Heart left ventricle (tissue), 16 donors: ENCODE results near the gene MMP7. TPM values are rescaled to one million over a fixed set of nuclear protein-coding genes. Genes with fewer than 3 reads are reported as not detected.

Experiments
- ATAC-seq, 4 donors: fragments of 200-7000 bp; cut with Tn5 transposase; one replicate each; pipeline ENCODE4 v1.9.1; 2020 to 2022; ENCODE audit warnings: moderate library complexity in 4 of 4, mild to moderate bottlenecking in 3 of 4, moderate number of reproducible peaks in 1 of 4
- DNase-seq, 5 donors: peaks; one replicate each; pipeline ENCODE4 v3.0.0-alpha.2; 2020
- H3K27ac ChIP-seq, 12 donors: fragments of 200-600 bp; sonication (generic) in 4 of 12; one replicate each; pipeline versions ENCODE4 v1.5.0 to v1.8.0; 2016 to 2022; ENCODE audit warnings: mild to moderate bottlenecking in 2 of 12
- H3K27me3 ChIP-seq, 9 donors: fragments of 200-600 bp; sonication (generic) in 2 of 9; one replicate each; pipeline versions ENCODE4 v1.5.1 to v1.8.0; 2016 to 2022; ENCODE audit warnings: mild to moderate bottlenecking in 3 of 9
- H3K36me3 ChIP-seq, 9 donors: fragments of 200-600 bp; sonication (generic) in 2 of 9; one replicate each; pipeline versions ENCODE4 v1.5.0 to v1.8.0; 2018 to 2022; ENCODE audit warnings: mild to moderate bottlenecking in 2 of 9
- H3K4me1 ChIP-seq, 12 donors: fragments of 200-600 bp; sonication (generic) in 4 of 12; one replicate each; pipeline versions ENCODE4 v1.5.0 to v1.8.0; 2016 to 2022; ENCODE audit warnings: mild to moderate bottlenecking in 3 of 12
- H3K4me3 ChIP-seq, 12 donors: fragments of 200-600 bp; sonication (generic) in 4 of 12; one replicate each; pipeline versions ENCODE4 v1.5.0 to v1.8.0; 2017 to 2022; ENCODE audit warnings: mild to moderate bottlenecking in 9 of 12, moderate library complexity in 4 of 12
- H3K9me3 ChIP-seq, 12 donors: fragments of 200-600 bp; sonication (generic) in 4 of 12; one replicate each; pipeline versions ENCODE4 v1.5.0 to v1.8.0; 2016 to 2022; ENCODE audit warnings: mild to moderate bottlenecking in 1 of 12
- POLR2A ChIP-seq, 2 donors: fragments of 450-650 bp; IDR thresholded peaks; one replicate each; pipeline ENCODE4 v1.6.1; 2017; ENCODE audit warnings: antibody characterized with exemption in 2 of 2, mild to moderate bottlenecking in 2 of 2, moderate library complexity in 2 of 2
- WGBS, 4 donors: extraction: QIAGEN DNeasy Blood & Tissue Kit in 2 of 4; methylation state at CpG; one replicate each; pipeline versions ENCODE4 v1.1.5 to v1.1.7; 2013 to 2018; 5-methylcytosine and 5-hydroxymethylcytosine counted together
- intact Hi-C, 10 donors: fragments of 100-400 bp; cut with DNase I; formaldehyde crosslinking; loops; one replicate each; pipeline versions ENCODE4 v1.11.1 to v1.14.2; 2022
- polyA plus RNA-seq, 2 donors: library from polyadenylated mRNA; stranded (reverse); fragments of 200-250 nt; gene quantifications; one replicate each; pipeline ENCODE4 v1.2.3, GENCODE V29; 2013
- total RNA-seq, 9 donors: library from RNA; depleted of rRNA in 2 of 9; stranded (reverse); fragments of >200 nt in 2 of 9; fragmentation: NEBNext Ultra II Directional in 3 of 9; extraction: Animal tissue kit (Norgen Biotek cat#: 25700) in 3 of 9; gene quantifications; one replicate each; pipeline versions ENCODE4 v1.1.0 to v1.2.4, GENCODE V29; 2016 to 2023
- TF ChIP-seq, protein P1 (sequence below), 12 donors: fragments of 200-600 bp; sonication (generic) in 4 of 12; IDR thresholded peaks; one replicate each; pipeline versions ENCODE4 v1.5.0 to v1.8.0; 2018 to 2022; ENCODE audit warnings: antibody characterized with exemption in 12 of 12, mild to moderate bottlenecking in 5 of 12
- donor health status: ischemic (EF 13 %, LVEDD 7.1; RV severe dilation, severe dysfunction).
- donor health status: healthy with polysubstance abuse.
- donor health status: DM: no; HTN: yes; CAD: no.
- donor health status: DM: no; HTN: no; CAD: no.
- donor health status: ischemic (EF 25% LVEDD 6.9; RV normal size, moderate dysfunction).
- donor health status: ischemic (EF 25% LVEDD 5.7; RV mildly dilated, moderate dysfunction).
- donor health status: healthy.
- donor health status: DM: yes; HTN: yes; CAD: no.
- donor health status: ischemic (EF 35%, LVEDD 5.7; RV mildly dilated, moderate dysfunction).
- donor health status: nonischemic (EF 11% LVEDD 7.7; RV severe dilation, severe dysfunction).
- donor health status: DM: yes; HTN: yes; CAD: no.
- donor health status: PGD.
- donor health status: ischemic (EF 29% LVEDD 5.4; RV normal size, mild dysfunction).
- donor health status: nonischemic (EF 23%, LVEDD 6.1; RV moderate dilation, normal function).

MMP7 gene
- total and polyA plus RNA-seq, 11 donors = 1.5 TPM; not detected in 10

DNA sequence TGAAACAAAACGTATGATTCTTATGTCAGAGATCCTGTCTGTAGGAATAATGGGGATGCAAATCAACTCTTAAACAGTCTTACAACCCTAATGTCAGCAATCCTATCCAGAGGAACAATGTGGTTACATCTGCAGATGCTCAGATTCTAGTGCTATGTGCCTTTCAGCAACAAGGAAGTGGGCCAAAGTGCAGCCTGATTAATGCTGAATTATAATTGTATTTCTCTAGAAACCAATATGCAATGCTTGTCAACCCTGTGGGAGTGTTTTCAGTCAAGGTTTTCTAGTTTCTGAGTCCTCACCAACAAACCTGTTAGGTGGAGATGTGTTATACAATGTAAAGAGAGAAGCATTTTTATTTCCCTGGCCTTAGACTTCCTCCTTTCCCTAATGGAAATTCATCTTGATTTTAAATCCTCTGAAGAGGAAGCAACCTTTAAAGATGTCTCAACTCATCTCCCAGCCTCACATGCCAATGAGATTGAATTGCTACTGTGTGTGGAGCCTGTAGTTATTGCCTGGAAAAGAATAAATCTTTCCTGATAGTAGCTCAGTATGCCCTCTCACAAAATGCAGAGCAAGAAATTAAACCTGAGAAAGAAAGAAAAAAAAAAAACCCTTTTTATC lies 51.8 kb downstream of the MMP7 start:
- intact Hi-C loops = no loop called here
- 75 to 93% (median 87%) methylated on average over 1 of the region's 1 CpG for WGBS, 4 donors
- no peak overlapping the region for H3K4me3 ChIP-seq
- H3K4me1 ChIP-seq = peaks cover 0 to 10% (median 0%) of the 10 kb centered on the region in 12 donors
- DNase-seq (no peak), ATAC-seq (no peak)
- TF ChIP-seq, protein P1, sequence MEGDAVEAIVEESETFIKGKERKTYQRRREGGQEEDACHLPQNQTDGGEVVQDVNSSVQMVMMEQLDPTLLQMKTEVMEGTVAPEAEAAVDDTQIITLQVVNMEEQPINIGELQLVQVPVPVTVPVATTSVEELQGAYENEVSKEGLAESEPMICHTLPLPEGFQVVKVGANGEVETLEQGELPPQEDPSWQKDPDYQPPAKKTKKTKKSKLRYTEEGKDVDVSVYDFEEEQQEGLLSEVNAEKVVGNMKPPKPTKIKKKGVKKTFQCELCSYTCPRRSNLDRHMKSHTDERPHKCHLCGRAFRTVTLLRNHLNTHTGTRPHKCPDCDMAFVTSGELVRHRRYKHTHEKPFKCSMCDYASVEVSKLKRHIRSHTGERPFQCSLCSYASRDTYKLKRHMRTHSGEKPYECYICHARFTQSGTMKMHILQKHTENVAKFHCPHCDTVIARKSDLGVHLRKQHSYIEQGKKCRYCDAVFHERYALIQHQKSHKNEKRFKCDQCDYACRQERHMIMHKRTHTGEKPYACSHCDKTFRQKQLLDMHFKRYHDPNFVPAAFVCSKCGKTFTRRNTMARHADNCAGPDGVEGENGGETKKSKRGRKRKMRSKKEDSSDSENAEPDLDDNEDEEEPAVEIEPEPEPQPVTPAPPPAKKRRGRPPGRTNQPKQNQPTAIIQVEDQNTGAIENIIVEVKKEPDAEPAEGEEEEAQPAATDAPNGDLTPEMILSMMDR (IDR thresholded peaks at IDR 0.05) = no peak
- TF ChIP-seq POLR2A (IDR thresholded peaks at IDR 0.05) = no peak
- no peaks in the 10 kb centered on the region for H3K27me3 ChIP-seq
- no peak overlapping the region for H3K27ac ChIP-seq
- H3K36me3 ChIP-seq = no peaks in the 10 kb centered on the region
- no peaks in the 10 kb centered on the region for H3K9me3 ChIP-seq

DNA sequence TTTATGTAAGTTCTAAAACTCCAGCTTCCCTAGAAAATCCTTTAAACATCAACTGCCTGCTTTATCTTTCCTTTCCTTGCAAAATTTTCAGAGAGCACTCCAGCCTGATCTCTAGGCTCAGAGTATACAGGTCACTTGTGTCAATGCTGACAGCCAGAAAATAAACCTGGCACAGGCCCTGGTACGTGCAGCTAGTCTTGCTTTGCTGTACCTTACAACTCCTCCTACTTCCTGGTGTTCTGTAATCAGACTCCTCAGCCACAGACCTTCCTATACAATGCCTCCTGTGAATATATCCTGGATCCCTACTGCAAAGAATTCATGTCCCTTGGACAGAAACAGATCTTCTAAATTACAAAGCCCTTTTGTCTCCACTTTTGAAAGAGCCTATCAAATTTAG lies 53.7 kb downstream of the MMP7 start:
- no peaks in the 10 kb centered on the region for H3K36me3 ChIP-seq
- H3K4me1 ChIP-seq = peaks cover 0 to 10% (median 0%) of the 10 kb centered on the region in 12 donors
- DNase-seq (peak in 2 of 5 donors; percentile 37 to 72), ATAC-seq (peak in 3 of 4 donors; percentile 68 to 88 (median 77))
- H3K4me3 ChIP-seq = no peak overlapping the region
- H3K27ac ChIP-seq = peak overlapping the region in 1 of 12 donors; percentile 0
- TF ChIP-seq, protein P1 (IDR thresholded peaks at IDR 0.05) = no peak
- no peak for TF ChIP-seq POLR2A (IDR thresholded peaks at IDR 0.05)
- H3K27me3 ChIP-seq = no peaks in the 10 kb centered on the region
- no peaks in the 10 kb centered on the region for H3K9me3 ChIP-seq
- 10 to 17% (median 14%) methylated on average over 1 of the region's 1 CpG for WGBS, 4 donors
- intact Hi-C loops = no loop called here

DNA sequence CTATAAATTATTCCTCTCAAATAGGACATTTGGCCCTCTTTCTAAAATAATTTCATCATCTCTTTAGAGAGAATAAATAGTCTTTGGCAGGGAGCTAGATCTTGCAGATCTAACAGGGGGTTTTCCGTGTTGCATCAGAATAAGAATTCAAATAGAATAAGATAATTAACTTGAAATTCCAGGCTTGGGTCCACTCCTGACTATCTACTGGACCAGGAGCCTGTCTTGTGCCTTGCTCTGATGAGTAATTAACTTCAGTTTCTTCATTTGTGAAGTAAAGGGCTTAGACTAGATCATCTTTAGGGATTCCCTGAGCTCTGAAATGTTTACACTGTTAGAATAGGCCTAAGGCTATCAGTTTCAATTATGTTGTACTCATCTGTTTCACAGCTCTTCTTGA lies 54.5 kb downstream of the MMP7 start:
- whole genome bisulfite sequencing, 4 donors = 66 to 81% (median 73%) methylated on average over 1 of the region's 1 CpG
- ATAC-seq = no peak
- no peak for TF ChIP-seq POLR2A (IDR thresholded peaks at IDR 0.05)
- no peak overlapping the region for H3K4me3 ChIP-seq
- DNase-seq = no peak
- H3K4me1 ChIP-seq = peaks cover 0 to 10% (median 0%) of the 10 kb centered on the region in 12 donors
- H3K27me3 ChIP-seq = no peaks in the 10 kb centered on the region
- no peaks in the 10 kb centered on the region for H3K9me3 ChIP-seq
- intact Hi-C loops = no loop called here
- peak overlapping the region in 1 of 12 donors; percentile 0 for H3K27ac ChIP-seq
- no peaks in the 10 kb centered on the region for H3K36me3 ChIP-seq

DNA sequence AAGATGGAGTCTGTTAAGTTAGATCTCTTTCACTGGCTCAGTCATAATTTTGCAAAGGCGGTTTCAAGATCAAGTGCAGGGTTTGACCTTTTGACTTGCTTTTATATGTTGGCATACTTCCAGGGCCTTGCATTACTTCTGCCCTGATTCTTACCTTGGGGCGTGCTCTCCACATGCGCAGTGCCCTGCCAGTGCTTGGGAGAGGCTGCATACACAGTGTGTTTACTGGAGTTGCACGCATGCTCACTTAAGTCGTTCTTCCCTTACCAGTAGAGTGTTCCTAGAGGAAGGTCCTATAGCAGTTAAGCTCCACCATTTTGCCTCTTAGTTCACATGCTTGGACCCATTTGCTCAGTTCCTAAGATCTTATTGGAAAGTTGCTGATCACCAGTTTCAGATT lies 57.0 kb downstream of the MMP7 start:
- DNase-seq = no peak
- no peaks in the 10 kb centered on the region for H3K9me3 ChIP-seq
- ATAC-seq = no peak
- H3K27ac ChIP-seq = no peak overlapping the region
- intact Hi-C loops = no loop called here
- H3K36me3 ChIP-seq = no peaks in the 10 kb centered on the region
- H3K4me1 ChIP-seq = peaks cover 0 to 23% (median 0%) of the 10 kb centered on the region in 12 donors
- no peak for TF ChIP-seq POLR2A (IDR thresholded peaks at IDR 0.05)
- TF ChIP-seq, protein P1 (IDR thresholded peaks at IDR 0.05) = no peak
- no peak overlapping the region for H3K4me3 ChIP-seq
- 96 to 98% (median 97%) methylated on average over 5 of the region's 5 CpGs for WGBS, 4 donors
- no peaks in the 10 kb centered on the region for H3K27me3 ChIP-seq

DNA sequence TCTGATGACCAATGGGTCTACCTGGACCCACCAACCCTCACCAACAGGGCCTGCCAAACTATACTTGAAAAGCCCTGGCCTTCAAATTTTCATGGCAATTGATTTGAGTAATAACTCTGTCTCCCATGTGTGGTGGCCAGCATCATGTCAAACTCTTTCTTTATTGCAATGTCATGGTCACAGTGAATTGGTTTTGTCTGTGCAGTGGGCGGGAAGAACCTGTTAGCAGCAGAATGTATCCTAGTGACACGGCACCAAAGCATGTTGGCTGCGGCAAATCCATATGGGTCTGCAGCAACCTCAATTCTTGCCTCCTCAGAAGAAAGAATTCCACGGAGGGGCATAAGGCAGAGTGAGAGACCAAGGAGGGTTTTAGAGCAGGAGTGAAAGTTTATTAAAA lies 58.4 kb downstream of the MMP7 start:
- Histone ChIP-seq H3K4me3 (no peak overlapping the region), H3K27ac (no peak overlapping the region), H3K9me3 (no peaks in the 10 kb centered on the region), H3K36me3 (no peaks in the 10 kb centered on the region), H3K4me1 (peaks cover 0 to 28% (median 0%) of the 10 kb centered on the region in 12 donors), H3K27me3 (no peaks in the 10 kb centered on the region)
- no peak for DNase-seq
- intact Hi-C loops = no loop called here
- ATAC-seq = no peak
- WGBS, 4 donors = 95 to 98% (median 97%) methylated on average over 4 of the region's 4 CpGs
- no peak for TF ChIP-seq POLR2A (IDR thresholded peaks at IDR 0.05)
